ENCODE data around the gene WDR87. TPM values are rescaled to one million over a fixed set of nuclear protein-coding genes. Genes with fewer than 3 reads are reported as not detected.

Gene WDR87
- total and polyA plus RNA-seq, 2 of the 8 experiments (the other 6 are each of a cell fraction or from before 2014, with no cell fraction given) = not detected

- 82% methylated on average over 5 of the region's 5 CpGs; no CpG with 5 or more reads in 1 of the 2 experiments for WGBS, 2 experiments (ENCODE audit: extremely low coverage in 1 of 2, insufficient coverage in 1 of 2, insufficient read length in 1 of 2, insufficient replicate concordance in 2 of 2, low coverage in 1 of 2, low lambda C conversion rate in 2 of 2, missing lambda C conversion rate in 1 of 2)
- H3K56ac ChIP-seq (replicated peaks; ENCODE audit: insufficient read length, low read depth, low read length) = no peak overlapping the region
- CTCF ChIA-PET (ENCODE audit: partially characterized antibody) = interaction anchor here (0.5 to 4.1 kb wide), 6 partner anchors 17 to 316 kb away, joined by 3 to 11 read pairs (median 4); no protein-coding TSS in a partner anchor
Observed at GRCh38 chr19:37926711-37927110, 20.3 kb upstream of the WDR87 start.

More at GRCh38 chr19:37926711-37927110, 20.3 kb upstream of the WDR87 start:
- Histone ChIP-seq H2AK5ac (ENCODE audit: low read depth, low read length) (0 out of 2 replicates have a peak overlapping the region, but pooled peaks have one; percentile 1), H3K4me2 (ENCODE audit: insufficient read depth in 1 of 2, low read depth in 2 of 2, low read length in 2 of 2) (no peak overlapping the region), H2BK5ac (ENCODE audit: low read depth, low read length) (no peak overlapping the region), H3K79me1 (ENCODE audit: low read depth, low read length) (peaks cover 23% of the 10 kb centered on the region), H3K18ac (ENCODE audit: extremely low read depth, low read length) (no peak overlapping the region), H2BK120ac (replicated peaks; ENCODE audit: low read depth, low read length) (no peak overlapping the region), H2BK12ac (ENCODE audit: low read depth, low read length) (no peak overlapping the region), H3K4me3 (ENCODE audit: extremely low read depth in 1 of 4, insufficient read depth in 2 of 4, low read depth in 3 of 4, low read length in 4 of 4) (no peak overlapping the region), H3K9me3 (ENCODE audit: insufficient read depth in 2 of 2, low read depth in 1 of 2, low read length in 1 of 2) (no peaks in the 10 kb centered on the region), H4K91ac (replicated peaks; ENCODE audit: insufficient read length, low read length) (no peak overlapping the region), H3K4ac (replicated peaks; ENCODE audit: insufficient read length, low read depth, low read length) (no peak overlapping the region), H3K27me3 (replicated peaks in 1 of 4; ENCODE audit: control insufficient read depth in 3 of 4, extremely low read depth in 1 of 4, insufficient read depth in 3 of 4, low read length in 3 of 4) (no peaks in the 10 kb centered on the region), H4K5ac (ENCODE audit: insufficient read length, low read depth, low read length) (no peak overlapping the region), H2AFZ (ENCODE audit: low read length) (no peak overlapping the region), H3K27ac (ENCODE audit: low read depth, low read length) (no peak overlapping the region), H3K23ac (ENCODE audit: insufficient read length) (no peak overlapping the region), H3K23me2 (ENCODE audit: low read depth, low read length) (peaks cover 3% of the 10 kb centered on the region; the same call in 1 of the 2 replicates), H3K36me3 (ENCODE audit: control insufficient read depth in 2 of 4, insufficient read depth in 4 of 4, low read length in 3 of 4) (no peaks in the 10 kb centered on the region), H4K8ac (ENCODE audit: extremely low read depth, insufficient read depth, low read length) (no peak overlapping the region), H2BK20ac (ENCODE audit: low read length) (no peak overlapping the region), H3K14ac (ENCODE audit: insufficient read length) (no peak overlapping the region), H4K20me1 (replicated peaks in 1 of 2; ENCODE audit: control insufficient read depth in 1 of 2, insufficient read depth in 2 of 2, low read length in 2 of 2) (peaks cover 0 to 4% of the 10 kb centered on the region in 2 experiments), H3K79me2 (ENCODE audit: control insufficient read depth in 1 of 2, insufficient read depth in 2 of 2, low read length in 2 of 2) (peaks cover 0 to 59% of the 10 kb centered on the region in 2 experiments; a peak in 3 of 4 replicates), H2BK15ac (ENCODE audit: low read length) (no peak overlapping the region), H3K4me1 (replicated peaks in 1 of 4; ENCODE audit: control insufficient read depth in 3 of 4, insufficient read depth in 4 of 4, low read length in 3 of 4) (peaks cover 12 to 26% (median 19%) of the 10 kb centered on the region in 4 experiments), H3K9ac (replicated peaks in 1 of 4; ENCODE audit: extremely low read depth in 1 of 4, low read depth in 3 of 4, low read length in 3 of 4) (no peak overlapping the region)
- TF ChIP-seq KDM1A (IDR thresholded peaks at IDR 0.05; ENCODE audit: borderline replicate concordance, low read length) (no peak), ASH2L (IDR thresholded peaks at IDR 0.05; ENCODE audit: low read length) (no peak), RFX5 (IDR thresholded peaks at IDR 0.05; ENCODE audit: borderline replicate concordance, low read depth, low read length) (no peak), USF2 (IDR thresholded peaks at IDR 0.05; ENCODE audit: low read length) (no peak)
- DNase-seq (ENCODE audit: low read depth in 1 of 2, low spot score in 2 of 2) = no peak
- FAIRE-seq = no peak
- POLR2A ChIA-PET (ENCODE audit: partially characterized antibody) = interaction anchor here (0.6 to 2.5 kb wide), 7 partner anchors 9 to 62 kb away, joined by 3 to 9 read pairs (median 4); partner anchors contain the start of genes SIPA1L3 and WDR87

Data from H1 (cell line).